ENCODE results near the gene LAMTOR3.

- TF ChIP-seq POLR2B (IDR thresholded peaks at IDR 0.05; ENCODE audit: low read depth, partially characterized antibody), result no peak
- no peak for TF ChIP-seq FOXP4 (CRISPR knock-in tag; IDR thresholded peaks at IDR 0.05; ENCODE audit: borderline replicate concordance)
- TF ChIP-seq CHD1 (IDR thresholded peaks at IDR 0.05; ENCODE audit: low read length), result no peak
- TF ChIP-seq ZNF639 (CRISPR knock-in tag; conservative IDR thresholded peaks at IDR 0.05 in 1 of 2, IDR thresholded peaks at IDR 0.05 in 1 of 2), result no peak
- no peak for TF ChIP-seq ZBTB1 (CRISPR knock-in tag; IDR thresholded peaks at IDR 0.05; ENCODE audit: borderline replicate concordance, low read depth)
- no peak for TF ChIP-seq SP1 (CRISPR knock-in tag; IDR thresholded peaks at IDR 0.05)
- TF ChIP-seq TRIM25 (IDR thresholded peaks at IDR 0.05; ENCODE audit: borderline replicate concordance), result no peak
- TF ChIP-seq ZNF407 (IDR thresholded peaks at IDR 0.05; ENCODE audit: low read depth), result no peak
- TF ChIP-seq ZBTB26 (CRISPR knock-in tag; IDR thresholded peaks at IDR 0.05), result no peak
- no peak for TF ChIP-seq ZNF586 (CRISPR knock-in tag; conservative IDR thresholded peaks at IDR 0.05)
- TF ChIP-seq CTCF (IDR thresholded peaks at IDR 0.05 in 2 of 3, conservative IDR thresholded peaks at IDR 0.05 in 1 of 3; ENCODE audit: insufficient read depth in 2 of 3, low read depth in 1 of 3, low read length in 3 of 3), result no peak
Measured at GRCh38 chr4:99853999-99854398, 40.2 kb downstream of the LAMTOR3 start.
